A549 (cell line): Measurements from ENCODE around the gene FLVCR1. TPM values are rescaled to one million over a fixed set of nuclear protein-coding genes. Genes with fewer than 3 reads are reported as not detected.

ENCODE experiments used
- ATAC-seq, 2 experiments: fragments of 200-7000 bp in 1 of 2; fragments of >200 bp in 1 of 2; cut with Nextera tagmentation in 1 of 2; cut with Tn5 transposase in 1 of 2; 3 replicates each; pipeline versions ENCODE4 v1.8.0 to v1.9.1; 2018 to 2020; ENCODE audit warnings: mild to moderate bottlenecking in 1 of 2, moderate library complexity in 1 of 2
- CTCF ChIA-PET: fragments of 300-600 bp; sonication (Branson Sonifier 250); formaldehyde crosslinking; extraction: SDS; loops from one replicate; lab custom pipeline; 2021; ENCODE audit warnings: antibody characterized with exemption, inconsistent platforms; lab: Yijun Ruan, JAX
- POLR2A ChIA-PET: fragments of 350-600 bp; formaldehyde crosslinking; extraction: SDS; loops from one replicate; lab custom pipeline; 2021; ENCODE audit warnings: antibody characterized with exemption, inconsistent platforms; lab: Yijun Ruan, JAX
- DNase-seq, 2 experiments: peaks; one replicate each; pipeline versions ENCODE4 v3.0.0 to v3.0.0-alpha.2; 2011 to 2016; ENCODE audit warnings: low read depth in 1 of 2, low spot score in 1 of 2
- FAIRE-seq: peaks from 2 replicates; lab custom pipeline; 2011; peaks lifted over from hg19 to GRCh38; lab: Jason Lieb, UNC
- H3K27ac ChIP-seq, 2 experiments: fragments of >200 bp; sonication (Bioruptor Twin); formaldehyde crosslinking; 3 replicates each; pipeline ENCODE4 v1.5.1; 2016 to 2017
- H3K4me1 ChIP-seq: fragments of >200 bp; sonication (Bioruptor Twin); formaldehyde crosslinking; 3 replicates; pipeline ENCODE4 v1.6.1; 2016
- H3K4me2 ChIP-seq: fragments of >200 bp; sonication (Bioruptor Twin); formaldehyde crosslinking; 3 replicates; pipeline ENCODE4 v1.6.1; 2016
- H3K4me3 ChIP-seq: fragments of >200 bp; sonication (Bioruptor Twin); formaldehyde crosslinking; 3 replicates; pipeline ENCODE4 v1.5.1; 2016
- H3K9me3 ChIP-seq: fragments of >200 bp; sonication (Bioruptor Twin); formaldehyde crosslinking; 3 replicates; pipeline ENCODE4 v1.6.1; 2016
- BHLHE40 ChIP-seq: IDR thresholded peaks from 2 replicates; pipeline ENCODE4 v1.6.1; 2012; ENCODE audit warnings: low read depth, low read length, inconsistent platforms
- CHD2 ChIP-seq: fragments of 150-350 bp; IDR thresholded peaks from 2 replicates; pipeline ENCODE4 v1.6.1; 2014; ENCODE audit warnings: low read length; ENCODE audit not compliant: partially characterized antibody
- EHMT2 ChIP-seq: fragments of 200-600 bp; sonication (generic); IDR thresholded peaks from 2 replicates; pipeline ENCODE4 v1.6.1; 2016; ENCODE audit warnings: antibody characterized with exemption, low read depth, mild to moderate bottlenecking, moderate library complexity
- ESRRA ChIP-seq: fragments of 150-350 bp; IDR thresholded peaks from 2 replicates; pipeline ENCODE4 v1.6.1; 2014; ENCODE audit warnings: mild to moderate bottlenecking, low read length, borderline replicate concordance
- FOSL2 ChIP-seq, 2 experiments: fragments of 450-650 bp in 1 of 2; fragments of >200 bp in 1 of 2; sonication (Bioruptor Twin) in 1 of 2; formaldehyde crosslinking; IDR thresholded peaks; 2 replicates each; pipeline versions ENCODE4 v1.5.0 to v1.6.1; 2016 to 2020; ENCODE audit warnings: mild to moderate bottlenecking in 1 of 2, moderate library complexity in 1 of 2
- GATA3 ChIP-seq: IDR thresholded peaks from 2 replicates; pipeline ENCODE4 v1.6.1; 2012; ENCODE audit warnings: borderline replicate concordance
- HOXA7 ChIP-seq: fragments of 250-450 bp; sonication (Bioruptor Pico); IDR thresholded peaks from 2 replicates; pipeline ENCODE4 v1.5.0; 2020; ENCODE audit warnings: mild to moderate bottlenecking, moderate library complexity
- HOXB13 ChIP-seq: fragments of 250-450 bp; sonication (Bioruptor Pico); IDR thresholded peaks from 2 replicates; pipeline ENCODE4 v1.5.0; 2020; ENCODE audit warnings: low read depth, mild to moderate bottlenecking, moderate library complexity
- HOXB5 ChIP-seq: fragments of 250-450 bp; sonication (Bioruptor Pico); IDR thresholded peaks from 2 replicates; pipeline ENCODE4 v1.5.0; 2020; ENCODE audit warnings: mild to moderate bottlenecking, moderate library complexity
- JUNB ChIP-seq: fragments of >200 bp; sonication (Bioruptor Twin); formaldehyde crosslinking; IDR thresholded peaks from 2 replicates; pipeline ENCODE4 v1.6.1; 2016
- MAZ ChIP-seq: fragments of 150-350 bp; IDR thresholded peaks from 2 replicates; pipeline ENCODE4 v1.6.1; 2014; ENCODE audit warnings: antibody characterized with exemption, low read depth, low read length, borderline replicate concordance
- MYC ChIP-seq: IDR thresholded peaks from 2 replicates; pipeline ENCODE4 v1.6.1; 2012; ENCODE audit warnings: mild to moderate bottlenecking, inconsistent platforms, low read length, improper control_type of control experiment, borderline replicate concordance
- NFE2L2 ChIP-seq: fragments of 150-350 bp; conservative IDR thresholded peaks from 2 replicates; pipeline ENCODE4 v1.6.1; 2014; ENCODE audit warnings: low read length
- NR3C1 ChIP-seq: fragments of >200 bp; sonication (Bioruptor Twin); formaldehyde crosslinking; IDR thresholded peaks from 3 replicates; pipeline ENCODE4 v1.6.1; 2017
- PHF8 ChIP-seq: fragments of 200-600 bp; sonication (generic); IDR thresholded peaks from 2 replicates; pipeline ENCODE4 v1.6.1; 2016; ENCODE audit warnings: low read depth, mild to moderate bottlenecking, antibody characterized with exemption, moderate library complexity, borderline replicate concordance
- RARB ChIP-seq: fragments of 250-450 bp; sonication (Bioruptor Pico); IDR thresholded peaks from 2 replicates; pipeline ENCODE4 v1.8.0; 2021; ENCODE audit warnings: mild to moderate bottlenecking, moderate library complexity
- RFX5 ChIP-seq: fragments of 450-650 bp; IDR thresholded peaks from 2 replicates; pipeline ENCODE4 v1.7.1; 2014; ENCODE audit warnings: antibody characterized with exemption, mild to moderate bottlenecking, moderate library complexity
- RNF2 ChIP-seq: fragments of 200-600 bp; sonication (generic); IDR thresholded peaks from 2 replicates; pipeline ENCODE4 v1.6.1; 2016; ENCODE audit warnings: low read depth, mild to moderate bottlenecking, antibody characterized with exemption, moderate library complexity, borderline replicate concordance
- TFCP2L1 ChIP-seq: fragments of 250-450 bp; sonication (Bioruptor Pico); IDR thresholded peaks from 2 replicates; pipeline ENCODE4 v1.5.0; 2021; ENCODE audit warnings: mild to moderate bottlenecking
- TP53 ChIP-seq: fragments of 250-450 bp; sonication (Bioruptor Pico); IDR thresholded peaks from 2 replicates; pipeline ENCODE4 v1.5.0; 2021; ENCODE audit warnings: mild to moderate bottlenecking, moderate library complexity
- ZC3H11A ChIP-seq: fragments of 450-650 bp; IDR thresholded peaks from 2 replicates; pipeline ENCODE4 v1.6.1; 2014; ENCODE audit warnings: antibody characterized with exemption, mild to moderate bottlenecking
- ZFP36 ChIP-seq: fragments of 450-650 bp; IDR thresholded peaks from 2 replicates; pipeline ENCODE4 v1.6.1; 2014; ENCODE audit warnings: borderline replicate concordance; ENCODE audit not compliant: partially characterized antibody
- WGBS: methylation state at CpG from one replicate; pipeline ENCODE4 v1.1.6; 2017; ENCODE audit errors: missing lambda C conversion rate; 5-methylcytosine and 5-hydroxymethylcytosine counted together
- polyA plus RNA-seq, 4 experiments: library from polyadenylated mRNA; depleted of rRNA in 3 of 4; stranded (reverse); fragments of >200 nt; fragmentation: RNase III in 1 of 4; extraction: RNeasy Plus Mini Kit Qiagen cat#74134 plus additional on column Dnase treatment in 1 of 4; gene quantifications; 2 replicates in 3 of 4; 3 replicates in 1 of 4; pipeline ENCODE4 v1.2.3, GENCODE V29; 2011 to 2017
- TF ChIP-seq, protein P1 (sequence below): fragments of >200 bp; sonication (Bioruptor Twin); formaldehyde crosslinking; IDR thresholded peaks from 3 replicates; pipeline ENCODE4 v1.5.1; 2016
- TF ChIP-seq, protein P2 (sequence below): fragments of 200-600 bp; sonication (generic); IDR thresholded peaks from 2 replicates; pipeline ENCODE4 v1.6.1; 2016; ENCODE audit warnings: antibody characterized with exemption, mild to moderate bottlenecking, moderate library complexity
- TF ChIP-seq, protein P3 (sequence below): fragments of >200 bp; sonication (Bioruptor Twin); formaldehyde crosslinking; IDR thresholded peaks from 2 replicates; pipeline ENCODE4 v1.6.1; 2016
- TF ChIP-seq, protein P4 (sequence below): fragments of 450-650 bp; IDR thresholded peaks from 2 replicates; pipeline ENCODE4 v1.6.1; 2014; ENCODE audit warnings: antibody characterized with exemption

Gene FLVCR1
- polyA plus RNA-seq, 2 of the 4 experiments (the other 2 are of a cell fraction), result 14.9 to 15.4 TPM

DNA sequence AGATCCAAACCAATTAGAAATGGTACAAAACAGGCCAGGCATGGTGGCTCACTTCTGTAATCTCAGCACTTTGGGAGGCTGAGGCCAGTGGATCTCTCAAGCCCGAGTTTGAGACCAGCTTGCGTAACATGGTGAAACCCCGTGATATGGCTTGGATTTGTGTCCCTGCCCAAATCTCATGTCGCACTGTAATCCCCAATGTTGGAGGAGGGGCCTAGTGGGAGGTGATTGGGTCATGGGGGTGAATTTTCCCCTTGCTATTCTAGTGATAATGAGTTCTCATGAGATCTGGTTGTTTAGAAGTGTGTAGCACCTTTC is 85.3 kb downstream of the FLVCR1 start (continued):
- TF ChIP-seq RARB, result no peak
- TF ChIP-seq TP53 (CRISPR knock-in tag), result no peak
- no peak for TF ChIP-seq GATA3
- no peak for TF ChIP-seq NR3C1

DNA sequence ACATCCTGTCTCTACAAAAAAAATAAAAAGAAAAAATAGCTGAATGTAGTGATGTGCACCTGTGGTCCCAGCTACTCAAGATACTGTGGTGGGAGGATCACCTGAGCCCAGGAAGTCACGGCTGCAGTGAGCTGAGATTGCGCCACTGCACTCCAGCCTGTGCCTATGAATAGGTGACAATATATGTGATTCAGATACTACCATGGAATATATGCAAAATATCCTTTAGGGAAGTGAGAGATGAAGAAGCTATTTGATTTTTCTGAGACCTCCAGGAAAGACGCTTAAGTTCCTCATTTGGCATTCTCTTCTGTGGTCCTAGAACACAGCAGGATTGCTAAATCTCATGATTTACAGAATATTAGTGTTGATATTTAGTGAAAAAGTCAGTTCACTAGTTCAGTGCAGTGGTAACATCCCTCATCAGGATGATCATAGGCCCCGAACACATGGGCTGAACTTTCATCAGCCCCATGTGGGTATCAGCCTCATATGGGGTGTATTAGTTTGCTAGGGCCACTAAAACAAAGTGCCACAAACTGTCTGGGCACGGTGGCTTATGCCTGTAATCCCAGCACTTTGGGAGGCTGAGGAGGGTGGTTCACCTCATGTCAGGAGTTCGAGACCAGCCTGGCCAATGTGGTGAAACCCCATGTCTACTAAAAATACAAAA is 86.3 kb downstream of the FLVCR1 start:
- no peak for FAIRE-seq
- POLR2A ChIA-PET, result no interaction called here
- no peak for ATAC-seq
- Histone ChIP-seq H3K4me3 (no peak overlapping the region), H3K9me3 (peaks cover 15% of the 10 kb centered on the region; the same call in 2 of the 3 replicates), H3K4me1 (no peaks in the 10 kb centered on the region), H3K4me2 (no peak overlapping the region), H3K27ac (no peak overlapping the region)
- WGBS, result 75% methylated on average over 6 of the region's 6 CpGs
- TF ChIP-seq, protein P1, sequence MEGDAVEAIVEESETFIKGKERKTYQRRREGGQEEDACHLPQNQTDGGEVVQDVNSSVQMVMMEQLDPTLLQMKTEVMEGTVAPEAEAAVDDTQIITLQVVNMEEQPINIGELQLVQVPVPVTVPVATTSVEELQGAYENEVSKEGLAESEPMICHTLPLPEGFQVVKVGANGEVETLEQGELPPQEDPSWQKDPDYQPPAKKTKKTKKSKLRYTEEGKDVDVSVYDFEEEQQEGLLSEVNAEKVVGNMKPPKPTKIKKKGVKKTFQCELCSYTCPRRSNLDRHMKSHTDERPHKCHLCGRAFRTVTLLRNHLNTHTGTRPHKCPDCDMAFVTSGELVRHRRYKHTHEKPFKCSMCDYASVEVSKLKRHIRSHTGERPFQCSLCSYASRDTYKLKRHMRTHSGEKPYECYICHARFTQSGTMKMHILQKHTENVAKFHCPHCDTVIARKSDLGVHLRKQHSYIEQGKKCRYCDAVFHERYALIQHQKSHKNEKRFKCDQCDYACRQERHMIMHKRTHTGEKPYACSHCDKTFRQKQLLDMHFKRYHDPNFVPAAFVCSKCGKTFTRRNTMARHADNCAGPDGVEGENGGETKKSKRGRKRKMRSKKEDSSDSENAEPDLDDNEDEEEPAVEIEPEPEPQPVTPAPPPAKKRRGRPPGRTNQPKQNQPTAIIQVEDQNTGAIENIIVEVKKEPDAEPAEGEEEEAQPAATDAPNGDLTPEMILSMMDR, result no peak
- TF ChIP-seq CHD2 (no peak), ESRRA (no peak), NFE2L2 (no peak), TFCP2L1 (CRISPR knock-in tag) (no peak), JUNB (no peak), ZC3H11A (no peak), EHMT2 (no peak), MYC (no peak), RFX5 (no peak), HOXA7 (CRISPR knock-in tag) (no peak), HOXB13 (CRISPR knock-in tag) (no peak), GATA3 (no peak), MAZ (no peak), BHLHE40 (no peak)
- TF ChIP-seq, protein P2, sequence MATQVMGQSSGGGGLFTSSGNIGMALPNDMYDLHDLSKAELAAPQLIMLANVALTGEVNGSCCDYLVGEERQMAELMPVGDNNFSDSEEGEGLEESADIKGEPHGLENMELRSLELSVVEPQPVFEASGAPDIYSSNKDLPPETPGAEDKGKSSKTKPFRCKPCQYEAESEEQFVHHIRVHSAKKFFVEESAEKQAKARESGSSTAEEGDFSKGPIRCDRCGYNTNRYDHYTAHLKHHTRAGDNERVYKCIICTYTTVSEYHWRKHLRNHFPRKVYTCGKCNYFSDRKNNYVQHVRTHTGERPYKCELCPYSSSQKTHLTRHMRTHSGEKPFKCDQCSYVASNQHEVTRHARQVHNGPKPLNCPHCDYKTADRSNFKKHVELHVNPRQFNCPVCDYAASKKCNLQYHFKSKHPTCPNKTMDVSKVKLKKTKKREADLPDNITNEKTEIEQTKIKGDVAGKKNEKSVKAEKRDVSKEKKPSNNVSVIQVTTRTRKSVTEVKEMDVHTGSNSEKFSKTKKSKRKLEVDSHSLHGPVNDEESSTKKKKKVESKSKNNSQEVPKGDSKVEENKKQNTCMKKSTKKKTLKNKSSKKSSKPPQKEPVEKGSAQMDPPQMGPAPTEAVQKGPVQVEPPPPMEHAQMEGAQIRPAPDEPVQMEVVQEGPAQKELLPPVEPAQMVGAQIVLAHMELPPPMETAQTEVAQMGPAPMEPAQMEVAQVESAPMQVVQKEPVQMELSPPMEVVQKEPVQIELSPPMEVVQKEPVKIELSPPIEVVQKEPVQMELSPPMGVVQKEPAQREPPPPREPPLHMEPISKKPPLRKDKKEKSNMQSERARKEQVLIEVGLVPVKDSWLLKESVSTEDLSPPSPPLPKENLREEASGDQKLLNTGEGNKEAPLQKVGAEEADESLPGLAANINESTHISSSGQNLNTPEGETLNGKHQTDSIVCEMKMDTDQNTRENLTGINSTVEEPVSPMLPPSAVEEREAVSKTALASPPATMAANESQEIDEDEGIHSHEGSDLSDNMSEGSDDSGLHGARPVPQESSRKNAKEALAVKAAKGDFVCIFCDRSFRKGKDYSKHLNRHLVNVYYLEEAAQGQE, result no peak
- no peak for DNase-seq
- CTCF ChIA-PET, result interaction anchor here (1.3 kb wide), 1 partner anchor 23 kb away, joined by 4 read pairs; no protein-coding TSS in a partner anchor

DNA sequence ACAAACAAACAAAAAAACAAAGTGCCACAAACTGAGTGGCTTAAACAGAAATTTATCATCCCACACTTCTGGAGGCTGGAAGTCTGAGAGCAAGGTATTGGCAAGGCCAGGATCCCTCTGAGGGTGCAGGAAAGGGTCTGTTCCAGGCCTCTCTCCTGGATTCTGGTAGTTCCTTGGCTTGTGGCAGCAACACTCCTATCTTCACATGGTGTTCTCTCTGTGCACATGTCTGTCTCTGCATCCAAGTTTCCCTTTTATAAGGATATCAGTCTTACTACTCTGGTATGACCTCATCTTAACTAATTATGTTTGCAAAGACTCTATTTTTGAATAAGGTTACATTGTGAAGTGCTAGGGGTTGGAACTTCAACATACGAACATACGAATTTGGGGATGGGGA is 87.0 kb downstream of the FLVCR1 start:
- POLR2A ChIA-PET, result no interaction called here

More for the DNA sequence above, 87.0 kb downstream of the FLVCR1 start:
- TF ChIP-seq NR3C1, result no peak
- no peak for TF ChIP-seq RNF2
- no peak for TF ChIP-seq ZFP36
- no peak for TF ChIP-seq GATA3
- no peak for TF ChIP-seq ZC3H11A
- TF ChIP-seq, protein P3, sequence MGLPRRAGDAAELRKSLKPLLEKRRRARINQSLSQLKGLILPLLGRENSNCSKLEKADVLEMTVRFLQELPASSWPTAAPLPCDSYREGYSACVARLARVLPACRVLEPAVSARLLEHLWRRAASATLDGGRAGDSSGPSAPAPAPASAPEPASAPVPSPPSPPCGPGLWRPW, result no peak
- TF ChIP-seq HOXB5, result no peak
- TF ChIP-seq, protein P4, sequence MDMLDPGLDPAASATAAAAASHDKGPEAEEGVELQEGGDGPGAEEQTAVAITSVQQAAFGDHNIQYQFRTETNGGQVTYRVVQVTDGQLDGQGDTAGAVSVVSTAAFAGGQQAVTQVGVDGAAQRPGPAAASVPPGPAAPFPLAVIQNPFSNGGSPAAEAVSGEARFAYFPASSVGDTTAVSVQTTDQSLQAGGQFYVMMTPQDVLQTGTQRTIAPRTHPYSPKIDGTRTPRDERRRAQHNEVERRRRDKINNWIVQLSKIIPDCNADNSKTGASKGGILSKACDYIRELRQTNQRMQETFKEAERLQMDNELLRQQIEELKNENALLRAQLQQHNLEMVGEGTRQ, result no peak
- TF ChIP-seq PHF8, result no peak
- no peak for TF ChIP-seq FOSL2 (IDR thresholded peaks at IDR 0.05)
- no peak for TF ChIP-seq FOSL2 (CRISPR knock-in tag; IDR thresholded peaks at IDR 0.05)
- TF ChIP-seq, all 56 proteins: peak for 0
- no peak for DNase-seq
- WGBS, result 82% methylated on average over 2 of the region's 2 CpGs
- Histone ChIP-seq H3K4me2 (no peak overlapping the region), H3K9me3 (peaks cover 11% of the 10 kb centered on the region; the same call in 2 of the 3 replicates), H3K4me3 (no peak overlapping the region), H3K4me1 (no peaks in the 10 kb centered on the region), H3K27ac (no peak overlapping the region)
- CTCF ChIA-PET, result interaction anchor here (1.3 kb wide), 1 partner anchor 22 kb away, joined by 4 read pairs; no protein-coding TSS in a partner anchor
- FAIRE-seq, result no peak
- ATAC-seq, result no peak
